Vagina (tissue), 2 donors: Measurements from ENCODE around the gene TP73. TPM values are rescaled to one million over a fixed set of nuclear protein-coding genes. Genes with fewer than 3 reads are reported as not detected.

ENCODE experiments used
- DNase-seq, 2 donors: peaks; one replicate each; pipeline ENCODE4 v3.0.0-alpha.2; 2017; ENCODE audit errors: extremely low spot score in 2 of 2
- H3K27ac ChIP-seq: fragments of 200-600 bp; sonication (generic); one replicate; pipeline ENCODE4 v1.5.1; 2019
- H3K27me3 ChIP-seq: fragments of 200-600 bp; sonication (generic); one replicate; pipeline ENCODE4 v1.5.1; 2019
- H3K36me3 ChIP-seq, 2 donors: fragments of 200-600 bp; sonication (generic); one replicate each; pipeline ENCODE4 v1.5.1; 2017 to 2019
- H3K4me1 ChIP-seq: fragments of 200-600 bp; sonication (generic); one replicate; pipeline ENCODE4 v1.5.1; 2019
- H3K4me3 ChIP-seq, 2 donors: fragments of 200-600 bp; sonication (generic); 1 replicate in 1 of 2; 2 replicates in 1 of 2; pipeline ENCODE4 v1.5.1; 2016 to 2019
- H3K9me3 ChIP-seq: fragments of 200-600 bp; sonication (generic); one replicate; pipeline ENCODE4 v1.5.1; 2019
- CTCF ChIP-seq, 3 experiments: fragments of 450-650 bp in 2 of 3; fragments of 200-600 bp in 1 of 3; sonication (generic) in 1 of 3; IDR thresholded peaks; one replicate each; pipeline ENCODE4 v1.5.1; 2017 to 2019; ENCODE audit warnings: antibody characterized with exemption in 3 of 3, mild to moderate bottlenecking in 2 of 3, moderate library complexity in 2 of 3
- POLR2A ChIP-seq, 2 donors: fragments of 450-650 bp; IDR thresholded peaks; one replicate each; pipeline ENCODE4 v1.6.1; 2017; ENCODE audit warnings: antibody characterized with exemption in 2 of 2, mild to moderate bottlenecking in 2 of 2, moderate library complexity in 2 of 2
- POLR2AphosphoS5 ChIP-seq, 2 donors: sonication (generic); formaldehyde crosslinking; IDR thresholded peaks; one replicate each; pipeline ENCODE4 v1.9.0; 2017; ENCODE audit warnings: antibody characterized with exemption in 2 of 2, mild to moderate bottlenecking in 2 of 2, low read depth in 1 of 2; ENCODE audit not compliant: insufficient read depth in 1 of 2
- intact Hi-C: fragments of 100-400 bp; cut with DNase I; formaldehyde crosslinking; loops from one replicate; pipeline ENCODE4 v1.15.1; 2023
- total RNA-seq: library from RNA; depleted of rRNA; stranded (reverse); fragments of >200 nt; gene quantifications from one replicate; pipeline ENCODE4 v1.2.3, GENCODE V29; 2016

The TP73 gene
- total RNA-seq, 1 donor from 2014 or later: 8.1 TPM

GRCh38 chr1:3731583-3732433, 79.5 kb downstream of the TP73 start:
- H3K27me3 ChIP-seq: no peaks in the 10 kb centered on the region
- no peak overlapping the region for H3K4me3 ChIP-seq
- DNase-seq: no peak
- H3K36me3 ChIP-seq: no peaks in the 10 kb centered on the region
- no peak overlapping the region for H3K27ac ChIP-seq
- intact Hi-C loops: no loop called here
- TF ChIP-seq POLR2A (IDR thresholded peaks at IDR 0.05) (no peak), CTCF (IDR thresholded peaks at IDR 0.05) (no peak), POLR2AphosphoS5 (IDR thresholded peaks at IDR 0.05; ENCODE audit: insufficient read depth in 1 of 2, low read depth in 1 of 2) (no peak)
- no peaks in the 10 kb centered on the region for H3K4me1 ChIP-seq
- H3K9me3 ChIP-seq: no peaks in the 10 kb centered on the region

GRCh38 chr1:3732434-3733093, 80.2 kb downstream of the TP73 start:
- no peaks in the 10 kb centered on the region for H3K9me3 ChIP-seq
- no peak overlapping the region for H3K4me3 ChIP-seq
- no peaks in the 10 kb centered on the region for H3K27me3 ChIP-seq
- TF ChIP-seq POLR2AphosphoS5 (IDR thresholded peaks at IDR 0.05; ENCODE audit: insufficient read depth in 1 of 2, low read depth in 1 of 2) (no peak), POLR2A (IDR thresholded peaks at IDR 0.05) (no peak), CTCF (IDR thresholded peaks at IDR 0.05) (no peak)
- no peak for DNase-seq
- H3K27ac ChIP-seq: no peak overlapping the region
- intact Hi-C loops: no loop called here
- no peaks in the 10 kb centered on the region for H3K4me1 ChIP-seq
- H3K36me3 ChIP-seq: peaks cover 0 to 5% of the 10 kb centered on the region in 2 donors

DNA sequence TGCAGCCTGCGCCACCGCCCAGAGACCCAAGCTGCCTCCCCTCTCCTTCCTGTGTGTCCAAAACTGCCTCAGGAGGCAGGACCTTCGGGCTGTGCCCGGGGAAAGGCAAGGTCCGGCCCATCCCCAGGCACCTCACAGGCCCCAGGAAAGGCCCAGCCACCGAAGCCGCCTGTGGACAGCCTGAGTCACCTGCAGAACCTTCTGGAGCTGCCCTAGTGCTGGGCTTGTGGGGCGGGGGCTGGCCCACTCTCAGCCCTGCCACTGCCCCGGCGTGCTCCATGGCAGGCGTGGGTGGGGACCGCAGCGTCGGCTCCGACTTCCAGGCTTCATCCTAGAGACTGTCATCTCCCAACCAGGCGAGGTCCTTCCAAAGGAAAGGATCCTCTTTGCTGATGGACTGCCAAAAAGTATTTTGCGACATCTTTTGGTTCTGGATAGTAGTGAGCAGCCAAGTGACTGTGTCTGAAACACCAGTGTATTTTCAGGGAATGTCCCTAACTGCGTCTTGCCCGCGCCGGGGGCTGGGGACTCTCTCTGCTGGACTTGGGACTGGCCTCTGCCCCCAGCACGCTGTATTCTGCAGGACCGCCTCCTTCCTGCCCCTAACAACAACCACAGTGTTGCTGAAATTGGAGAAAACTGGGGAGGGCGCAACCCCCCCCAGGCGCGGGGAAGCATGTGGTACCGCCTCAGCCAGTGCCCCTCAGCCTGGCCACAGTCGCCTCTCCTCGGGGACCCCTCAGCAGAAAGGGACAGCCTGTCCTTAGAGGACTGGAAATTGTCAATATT, 81.0 kb downstream of the TP73 start:
- Histone ChIP-seq H3K27ac (no peak overlapping the region), H3K4me1 (no peaks in the 10 kb centered on the region), H3K9me3 (no peaks in the 10 kb centered on the region), H3K4me3 (no peak overlapping the region), H3K36me3 (peaks cover 0 to 12% of the 10 kb centered on the region in 2 donors), H3K27me3 (no peaks in the 10 kb centered on the region)
- no peak for DNase-seq
- intact Hi-C loops: no loop called here
- TF ChIP-seq POLR2AphosphoS5 (IDR thresholded peaks at IDR 0.05; ENCODE audit: insufficient read depth in 1 of 2, low read depth in 1 of 2): no peak
- TF ChIP-seq POLR2A (IDR thresholded peaks at IDR 0.05): no peak
- TF ChIP-seq CTCF (IDR thresholded peaks at IDR 0.05): no peak

GRCh38 chr1:3733883-3734589, 81.7 kb downstream of the TP73 start:
- no peaks in the 10 kb centered on the region for H3K9me3 ChIP-seq
- H3K27me3 ChIP-seq: no peaks in the 10 kb centered on the region
- no peak for DNase-seq
- intact Hi-C loops: no loop called here
- TF ChIP-seq POLR2AphosphoS5 (IDR thresholded peaks at IDR 0.05; ENCODE audit: insufficient read depth in 1 of 2, low read depth in 1 of 2) (no peak), CTCF (IDR thresholded peaks at IDR 0.05) (no peak), POLR2A (IDR thresholded peaks at IDR 0.05) (no peak)
- H3K4me1 ChIP-seq: no peaks in the 10 kb centered on the region
- H3K36me3 ChIP-seq: peaks cover 0 to 18% of the 10 kb centered on the region in 2 donors
- H3K27ac ChIP-seq: no peak overlapping the region
- no peak overlapping the region for H3K4me3 ChIP-seq
